Colonic mucosa (tissue), 4 donors: ENCODE data around the gene AFAP1L1. TPM values are rescaled to one million over a fixed set of nuclear protein-coding genes. Genes with fewer than 3 reads are reported as not detected.

Experiments used
- DNase-seq: peaks from one replicate; pipeline ENCODE4 v3.0.0-alpha.2; 2020
- H3K27ac ChIP-seq: fragments of 200-600 bp; one replicate; pipeline ENCODE4 v1.8.0; 2021
- H3K27me3 ChIP-seq: fragments of 200-600 bp; one replicate; pipeline ENCODE4 v1.8.0; 2021
- H3K36me3 ChIP-seq: fragments of 200-600 bp; one replicate; pipeline ENCODE4 v1.8.0; 2021
- H3K4me1 ChIP-seq: fragments of 200-600 bp; one replicate; pipeline ENCODE4 v1.8.0; 2021; ENCODE audit warnings: mild to moderate bottlenecking
- H3K4me3 ChIP-seq: fragments of 200-600 bp; one replicate; pipeline ENCODE4 v1.8.0; 2021
- H3K9ac ChIP-seq, 2 donors: one replicate each; pipeline ENCODE4 v1.7.0; 2013; ENCODE audit warnings: control low read depth in 2 of 2, low read depth in 2 of 2, low read length in 2 of 2
- H3K9me3 ChIP-seq: fragments of 200-600 bp; one replicate; pipeline ENCODE4 v1.8.0; 2021
- intact Hi-C: fragments of 100-400 bp; cut with DNase I; formaldehyde crosslinking; loops from one replicate; pipeline ENCODE4 v1.14.1; 2022
- total RNA-seq, 2 donors: library from RNA; stranded (reverse); fragmentation: NEBNext Ultra II Directional in 1 of 2; extraction: Animal tissue kit (Norgen Biotek cat#: 25700) in 1 of 2; gene quantifications; one replicate each; pipeline ENCODE4 v1.2.1, GENCODE V29; 2021
- TF ChIP-seq, protein P1 (sequence below): fragments of 200-600 bp; IDR thresholded peaks from one replicate; pipeline ENCODE4 v1.8.0; 2022; ENCODE audit warnings: antibody characterized with exemption, mild to moderate bottlenecking
- donor health status: healthy.
- donor health status: DM: no; HTN: no; CAD: no.
- donor health status: DM: no; HTN: no; CAD: no.

The AFAP1L1 gene
- total RNA-seq, 2 donors from 2014 or later, result 1.6 to 4.0 TPM

DNA sequence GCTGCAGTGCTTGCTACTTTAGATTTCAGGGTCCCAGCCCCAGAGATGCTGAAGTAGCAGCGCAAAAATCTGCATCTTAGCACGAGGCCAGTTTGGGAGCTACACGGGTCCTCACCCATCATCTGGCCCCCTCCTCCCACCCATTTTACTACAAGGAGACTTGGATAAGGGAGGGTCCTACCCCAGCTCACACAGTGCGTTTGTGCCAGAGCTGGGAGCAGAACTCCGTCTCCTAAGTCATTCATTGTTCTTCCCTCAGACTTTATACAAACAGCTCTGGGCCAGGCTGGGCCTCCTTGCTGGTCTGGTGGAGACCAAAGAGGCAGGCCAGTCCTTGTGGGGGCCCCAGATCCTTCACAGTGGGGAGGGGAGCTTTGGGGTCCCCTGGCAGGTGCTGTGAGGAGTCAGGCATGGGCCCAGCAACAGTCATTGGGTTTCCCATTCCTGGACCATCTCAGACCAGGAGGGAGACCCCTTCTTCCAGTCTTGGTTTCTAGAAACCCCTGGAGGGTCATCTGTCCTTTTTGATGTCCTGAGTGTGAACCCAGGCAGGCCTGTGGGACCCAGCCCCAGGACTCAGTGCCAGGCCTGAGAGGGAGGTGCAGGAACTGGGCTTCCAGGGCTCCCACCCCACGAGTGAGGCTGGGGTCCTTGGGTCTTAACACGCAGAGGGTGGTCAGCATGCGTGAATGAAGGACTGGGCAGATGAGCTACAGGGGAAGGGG is 109.8 kb downstream of the AFAP1L1 start:
- Histone ChIP-seq H3K4me1 (no peaks in the 10 kb centered on the region), H3K36me3 (no peaks in the 10 kb centered on the region), H3K9me3 (no peaks in the 10 kb centered on the region), H3K27me3 (no peaks in the 10 kb centered on the region), H3K27ac (peak overlapping the region; percentile 41), H3K4me3 (no peak overlapping the region), H3K9ac (peak overlapping the region; percentile 15 to 36)
- intact Hi-C loops, result loop anchor here (5.0 kb wide), 1 partner anchor 236 kb away; no protein-coding TSS in a partner anchor
- DNase-seq, result no peak
- TF ChIP-seq, protein P1, sequence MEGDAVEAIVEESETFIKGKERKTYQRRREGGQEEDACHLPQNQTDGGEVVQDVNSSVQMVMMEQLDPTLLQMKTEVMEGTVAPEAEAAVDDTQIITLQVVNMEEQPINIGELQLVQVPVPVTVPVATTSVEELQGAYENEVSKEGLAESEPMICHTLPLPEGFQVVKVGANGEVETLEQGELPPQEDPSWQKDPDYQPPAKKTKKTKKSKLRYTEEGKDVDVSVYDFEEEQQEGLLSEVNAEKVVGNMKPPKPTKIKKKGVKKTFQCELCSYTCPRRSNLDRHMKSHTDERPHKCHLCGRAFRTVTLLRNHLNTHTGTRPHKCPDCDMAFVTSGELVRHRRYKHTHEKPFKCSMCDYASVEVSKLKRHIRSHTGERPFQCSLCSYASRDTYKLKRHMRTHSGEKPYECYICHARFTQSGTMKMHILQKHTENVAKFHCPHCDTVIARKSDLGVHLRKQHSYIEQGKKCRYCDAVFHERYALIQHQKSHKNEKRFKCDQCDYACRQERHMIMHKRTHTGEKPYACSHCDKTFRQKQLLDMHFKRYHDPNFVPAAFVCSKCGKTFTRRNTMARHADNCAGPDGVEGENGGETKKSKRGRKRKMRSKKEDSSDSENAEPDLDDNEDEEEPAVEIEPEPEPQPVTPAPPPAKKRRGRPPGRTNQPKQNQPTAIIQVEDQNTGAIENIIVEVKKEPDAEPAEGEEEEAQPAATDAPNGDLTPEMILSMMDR, result no peak

DNA sequence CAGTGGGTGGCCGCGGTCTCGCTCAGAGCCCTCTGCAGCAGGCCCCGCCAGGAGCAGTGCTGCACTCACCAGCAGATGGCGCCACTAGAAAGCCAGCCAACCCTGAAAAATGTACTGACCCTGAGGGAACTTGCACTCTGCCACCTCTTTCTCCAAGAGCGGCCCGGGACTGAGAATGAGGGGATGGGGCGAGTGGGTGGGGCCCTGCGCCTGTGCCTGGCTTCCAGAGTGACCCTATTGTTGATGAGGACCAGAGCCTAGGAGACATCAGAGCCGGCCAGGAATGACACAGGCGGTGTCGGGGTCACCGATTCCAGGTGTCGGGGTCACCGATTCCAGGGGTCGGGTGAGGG is 110.3 kb downstream of the AFAP1L1 start:
- H3K27ac ChIP-seq, result peak overlapping the region; percentile 41
- H3K9ac ChIP-seq, result peak overlapping the region; percentile 15 to 36
- H3K4me1 ChIP-seq, result no peaks in the 10 kb centered on the region
- H3K4me3 ChIP-seq, result no peak overlapping the region
- H3K27me3 ChIP-seq, result no peaks in the 10 kb centered on the region
- TF ChIP-seq, protein P1, result peak; percentile 83
- intact Hi-C loops, result loop anchor here (2.0 to 5.0 kb wide), 3 partner anchors 49 to 235 kb away; no protein-coding TSS in a partner anchor
- H3K36me3 ChIP-seq, result no peaks in the 10 kb centered on the region
- peak; percentile 81 for DNase-seq
- no peaks in the 10 kb centered on the region for H3K9me3 ChIP-seq

DNA sequence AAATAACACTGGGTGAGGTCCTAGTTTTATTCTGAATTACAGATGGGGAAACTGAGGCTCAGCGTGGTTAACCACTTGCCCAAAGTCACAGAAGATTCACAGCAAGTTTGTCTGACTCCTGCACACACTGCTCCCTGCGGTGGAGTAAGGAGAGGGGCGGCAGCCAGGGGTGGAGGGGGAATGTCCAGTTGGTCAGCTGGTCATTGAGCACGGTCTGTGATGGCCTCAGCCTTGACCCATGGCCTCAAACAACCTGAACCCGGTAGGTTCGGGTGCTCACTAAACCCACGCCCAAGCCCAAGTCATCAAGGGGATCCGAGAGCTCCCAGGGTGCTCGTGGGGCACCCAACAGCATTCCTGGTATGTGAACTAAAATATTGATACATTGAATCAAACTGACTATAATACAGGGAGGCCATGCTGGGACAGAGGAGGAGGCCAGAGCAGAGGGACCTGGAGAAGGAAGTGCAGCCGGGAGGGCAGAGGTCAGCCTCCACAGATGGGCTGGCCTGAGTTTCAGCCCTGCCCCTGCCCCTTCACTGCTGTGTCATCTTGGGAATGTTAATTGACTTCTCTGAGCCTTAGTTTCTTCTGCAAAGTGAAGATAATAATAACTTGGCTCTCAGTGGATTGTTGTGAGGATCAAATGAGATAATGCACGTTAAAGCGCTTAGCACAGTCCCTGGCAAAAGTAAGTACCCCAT is 111.0 kb downstream of the AFAP1L1 start:
- no peak overlapping the region for H3K4me3 ChIP-seq
- no peaks in the 10 kb centered on the region for H3K36me3 ChIP-seq
- no peaks in the 10 kb centered on the region for H3K27me3 ChIP-seq
- TF ChIP-seq, protein P1, result no peak
- peak overlapping the region; percentile 36 to 56 for H3K9ac ChIP-seq
- no peaks in the 10 kb centered on the region for H3K4me1 ChIP-seq
- intact Hi-C loops, result loop anchor here (2.0 to 5.0 kb wide), 3 partner anchors 48 to 235 kb away; no protein-coding TSS in a partner anchor
- no peak for DNase-seq
- no peaks in the 10 kb centered on the region for H3K9me3 ChIP-seq
- H3K27ac ChIP-seq, result peak overlapping the region; percentile 41

DNA sequence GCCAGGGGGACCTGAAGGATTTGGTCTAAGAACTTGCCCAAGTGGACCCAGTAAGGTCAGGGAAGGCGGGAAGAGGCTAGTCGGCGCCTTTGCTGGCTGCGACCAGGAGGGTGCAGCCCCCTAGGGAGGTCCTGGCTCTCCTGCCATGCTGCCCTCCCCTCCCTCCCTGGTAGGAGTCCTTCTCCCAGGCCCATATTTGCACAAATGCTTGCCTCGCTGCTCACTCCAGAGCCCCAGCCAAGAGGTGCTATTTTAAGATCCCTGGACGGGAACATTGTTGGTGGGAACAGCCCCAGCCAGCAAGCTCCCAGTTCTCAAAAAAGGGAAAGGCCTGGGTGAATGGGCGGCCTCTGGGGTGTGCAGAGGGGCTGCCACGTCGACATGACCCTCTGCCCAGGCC is 111.7 kb downstream of the AFAP1L1 start:
- TF ChIP-seq, protein P1, result no peak
- H3K9me3 ChIP-seq, result no peaks in the 10 kb centered on the region
- no peaks in the 10 kb centered on the region for H3K4me1 ChIP-seq
- H3K36me3 ChIP-seq, result no peaks in the 10 kb centered on the region
- H3K27ac ChIP-seq, result peak overlapping the region; percentile 41
- intact Hi-C loops, result loop anchor here (2.0 to 5.0 kb wide), 3 partner anchors 47 to 234 kb away; no protein-coding TSS in a partner anchor
- H3K4me3 ChIP-seq, result no peak overlapping the region
- H3K9ac ChIP-seq, result peak overlapping the region in 1 of 2 donors; percentile 56
- H3K27me3 ChIP-seq, result no peaks in the 10 kb centered on the region
- DNase-seq, result no peak

DNA sequence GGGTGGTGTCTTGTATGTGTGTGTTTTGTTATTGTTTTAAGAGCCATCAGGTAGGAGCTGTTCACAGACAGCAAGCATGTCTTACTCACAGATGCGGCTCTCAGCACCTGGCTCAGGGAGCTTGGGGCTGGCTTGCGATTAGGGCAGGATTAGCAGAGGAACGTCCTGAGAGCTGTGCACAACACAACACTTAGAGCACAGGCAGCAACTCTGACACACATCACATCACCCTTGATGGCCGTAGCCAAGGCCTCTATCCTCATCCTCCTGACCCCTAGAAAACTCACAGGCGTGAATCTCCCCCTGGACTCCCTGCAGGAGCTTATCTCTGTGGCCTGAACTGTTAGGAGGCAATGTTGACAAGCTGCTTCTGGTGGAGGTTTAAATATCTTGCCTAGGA is 114.5 kb downstream of the AFAP1L1 start:
- TF ChIP-seq, protein P1, result no peak
- Histone ChIP-seq H3K27ac (peak overlapping the region; percentile 65), H3K9ac (no peak overlapping the region), H3K4me1 (no peaks in the 10 kb centered on the region), H3K9me3 (no peaks in the 10 kb centered on the region), H3K36me3 (no peaks in the 10 kb centered on the region), H3K4me3 (no peak overlapping the region), H3K27me3 (no peaks in the 10 kb centered on the region)
- intact Hi-C loops, result no loop called here
- DNase-seq, result no peak
